ENCODE measurements around the gene RAB15. TPM values are rescaled to one million over a fixed set of nuclear protein-coding genes. Genes with fewer than 3 reads are reported as not detected.

RAB15 gene
- polyA plus RNA-seq, 1 experiment = 7.7 TPM

DNA sequence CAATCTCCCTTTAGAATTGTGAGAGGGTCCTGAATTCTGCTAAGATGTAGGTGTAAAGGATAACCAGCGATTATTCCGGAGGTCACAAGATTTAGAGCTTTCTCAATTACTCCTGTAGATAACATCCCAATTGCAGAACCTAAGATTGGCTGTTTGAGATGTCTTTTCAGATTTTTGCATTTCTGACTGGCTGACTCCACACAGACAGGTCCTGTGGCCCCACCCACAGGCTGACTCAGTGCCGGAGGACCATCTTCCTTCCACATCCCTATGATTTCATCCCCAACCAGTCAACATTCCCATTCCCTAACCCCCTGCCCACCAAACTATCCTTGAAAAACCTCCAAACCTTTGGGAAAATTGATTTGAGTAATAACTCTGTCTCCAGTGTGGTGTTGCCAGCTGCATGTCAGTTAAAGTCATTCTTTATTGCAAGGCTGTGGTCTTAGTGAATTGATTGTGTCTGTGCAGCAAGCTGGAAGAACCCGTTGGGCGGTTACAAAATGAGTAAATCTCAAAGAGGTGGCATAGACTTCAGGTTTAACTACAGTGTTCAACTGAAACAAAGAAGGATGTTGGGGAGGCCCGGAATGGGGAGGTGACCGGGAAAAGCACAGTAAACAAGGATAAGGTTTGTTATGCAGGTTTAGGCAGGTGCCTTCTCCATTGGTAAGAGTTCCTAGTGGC is 25.1 kb upstream of the RAB15 start:
- DNase-seq (ENCODE audit: low read depth) = no peak
- ChIA-PET CTCF (interaction anchor here (2.2 to 6.4 kb wide), 2 partner anchors 10 to 23 kb away, joined by 10 to 28 read pairs; partner anchors contain the start of gene FNTB), POLR2A (interaction anchor here (0.6 kb wide), 1 partner anchor 15 kb away, joined by 3 read pairs; no protein-coding TSS in a partner anchor)
- H3K36me3 ChIP-seq (ENCODE audit: control insufficient read depth, insufficient read depth, low read length) = no peaks in the 10 kb centered on the region
- H3K4me3 ChIP-seq (ENCODE audit: low read depth, low read length) = no peak overlapping the region
- no peak for TF ChIP-seq CTCF (IDR thresholded peaks at IDR 0.05; ENCODE audit: insufficient read depth, low read depth, low read length)
- H3K27me3 ChIP-seq (ENCODE audit: control insufficient read depth, insufficient read depth, low read length) = no peaks in the 10 kb centered on the region

DNA sequence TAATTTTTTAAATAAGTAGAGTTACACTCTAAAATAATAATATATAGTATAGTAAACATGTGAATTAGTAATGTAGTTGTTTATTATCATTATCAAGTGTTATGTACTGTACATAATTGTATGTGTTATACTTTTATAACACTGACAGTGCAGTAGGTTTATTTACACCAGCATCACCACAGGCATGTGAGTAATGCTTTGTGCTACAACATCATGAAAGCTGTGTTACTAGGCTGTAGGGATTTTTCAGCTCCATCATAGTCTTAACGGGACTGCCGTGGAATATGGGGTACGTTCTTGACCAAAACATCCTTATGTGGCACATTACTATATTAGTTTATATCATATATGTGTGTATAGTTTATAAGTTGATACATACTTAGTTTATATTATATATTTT is 23.2 kb upstream of the RAB15 start:
- H3K27me3 ChIP-seq (ENCODE audit: control insufficient read depth, insufficient read depth, low read length) = no peaks in the 10 kb centered on the region
- DNase-seq (ENCODE audit: low read depth) = no peak
- H3K4me3 ChIP-seq (ENCODE audit: low read depth, low read length) = no peak overlapping the region
- TF ChIP-seq CTCF (IDR thresholded peaks at IDR 0.05; ENCODE audit: insufficient read depth, low read depth, low read length) = no peak
- H3K36me3 ChIP-seq (ENCODE audit: control insufficient read depth, insufficient read depth, low read length) = no peaks in the 10 kb centered on the region
- ChIA-PET CTCF (interaction anchor here (0.8 to 1.6 kb wide), 2 partner anchors 25 to 84 kb away, joined by 3 to 9 read pairs; no protein-coding TSS in a partner anchor), POLR2A (no interaction called here)

DNA sequence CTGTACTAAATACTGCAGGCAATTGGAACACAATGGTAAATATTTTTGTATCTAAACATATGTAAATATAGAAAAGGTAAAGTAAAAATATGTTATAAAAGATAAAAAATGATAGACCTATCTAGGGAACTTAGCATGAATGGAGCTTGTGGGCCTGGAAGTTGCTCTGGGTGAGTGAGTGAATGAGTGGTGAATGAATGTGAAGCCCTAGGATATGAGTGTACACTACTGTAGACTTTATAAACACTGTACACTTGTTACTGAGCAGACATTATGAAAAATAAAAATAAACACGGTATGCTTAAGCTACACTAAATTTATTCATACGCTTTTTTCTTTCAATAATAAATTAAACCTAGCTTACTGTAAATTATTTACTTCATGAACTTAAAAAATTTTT is 22.4 kb upstream of the RAB15 start:
- CTCF ChIA-PET = interaction anchor here (0.8 to 1.6 kb wide), 2 partner anchors 26 to 84 kb away, joined by 3 to 9 read pairs; no protein-coding TSS in a partner anchor
- DNase-seq (ENCODE audit: low read depth) = no peak
- POLR2A ChIA-PET = no interaction called here
- TF ChIP-seq CTCF (IDR thresholded peaks at IDR 0.05; ENCODE audit: insufficient read depth, low read depth, low read length) = no peak
- H3K36me3 ChIP-seq (ENCODE audit: control insufficient read depth, insufficient read depth, low read length) = peaks cover 2% of the 10 kb centered on the region; the same call in 1 of the 2 replicates
- no peaks in the 10 kb centered on the region for H3K27me3 ChIP-seq (ENCODE audit: control insufficient read depth, insufficient read depth, low read length)
- H3K4me3 ChIP-seq (ENCODE audit: low read depth, low read length) = no peak overlapping the region

- no peak for DNase-seq (ENCODE audit: low read depth)
- ChIA-PET POLR2A (no interaction called here), CTCF (interaction anchor here (0.7 to 1.9 kb wide), 5 partner anchors 9 to 170 kb away, joined by 3 to 7 read pairs (median 3); no protein-coding TSS in a partner anchor)
- no peaks in the 10 kb centered on the region for H3K27me3 ChIP-seq (ENCODE audit: control insufficient read depth, insufficient read depth, low read length)
- no peak for TF ChIP-seq CTCF (IDR thresholded peaks at IDR 0.05; ENCODE audit: insufficient read depth, low read depth, low read length)
- peaks cover 2% of the 10 kb centered on the region; the same call in 1 of the 2 replicates for H3K36me3 ChIP-seq (ENCODE audit: control insufficient read depth, insufficient read depth, low read length)
- no peak overlapping the region for H3K4me3 ChIP-seq (ENCODE audit: low read depth, low read length)
These were observed 21.3 kb upstream of the RAB15 start for GRCh38 chr14:64993266-64993930.

DNA sequence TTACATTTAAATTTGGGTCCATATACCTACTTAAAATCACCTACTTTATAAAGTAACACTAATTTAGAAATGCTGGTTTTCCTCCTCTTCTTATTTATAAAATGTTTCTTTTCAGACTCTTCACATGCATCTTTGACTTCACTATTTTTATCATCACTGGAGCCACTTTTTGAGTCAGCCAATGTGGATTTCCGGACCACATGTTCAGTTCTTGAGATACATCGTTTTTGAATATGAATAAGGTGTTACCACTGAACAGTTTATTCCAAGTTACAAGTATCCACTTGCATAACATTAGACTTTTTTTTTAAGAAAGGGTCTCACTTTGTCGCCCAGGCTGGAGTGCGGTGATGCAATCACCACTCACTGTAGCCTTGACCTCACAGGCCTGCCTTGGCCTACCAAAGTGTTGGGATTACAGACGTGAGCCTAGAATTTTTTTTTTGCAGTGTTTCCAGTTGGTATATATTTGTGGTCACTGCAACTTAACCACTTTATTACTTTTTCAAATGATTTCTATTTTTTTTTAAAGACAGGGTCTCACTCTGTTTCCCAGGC is 20.3 kb upstream of the RAB15 start:
- no peak for DNase-seq (ENCODE audit: low read depth)
- Histone ChIP-seq H3K27me3 (ENCODE audit: control insufficient read depth, insufficient read depth, low read length) (no peaks in the 10 kb centered on the region), H3K36me3 (ENCODE audit: control insufficient read depth, insufficient read depth, low read length) (peaks cover 2% of the 10 kb centered on the region; the same call in 1 of the 2 replicates), H3K4me3 (ENCODE audit: low read depth, low read length) (no peak overlapping the region)
- TF ChIP-seq CTCF (IDR thresholded peaks at IDR 0.05; ENCODE audit: insufficient read depth, low read depth, low read length) = no peak
- ChIA-PET CTCF (interaction anchor here (0.7 to 1.9 kb wide), 2 partner anchors 27 to 36 kb away, joined by 3 to 7 read pairs; no protein-coding TSS in a partner anchor), POLR2A (no interaction called here)

Measured in BJ (cell line).